Bronchial epithelial cell (primary cell): ENCODE data around the gene DACT2. TPM values are rescaled to one million over a fixed set of nuclear protein-coding genes. Genes with fewer than 3 reads are reported as not detected.

Source experiments
- DNase-seq: peaks from one replicate; pipeline ENCODE4 v3.0.0-alpha.2; 2010; ENCODE audit warnings: low read depth
- FAIRE-seq: peaks from 2 replicates; lab custom pipeline; 2011; peaks lifted over from hg19 to GRCh38; lab: Jason Lieb, UNC
- H3K27me3 ChIP-seq: 2 replicates; pipeline ENCODE4 v1.5.1; 2011; ENCODE audit warnings: low read length; ENCODE audit not compliant: control insufficient read depth, insufficient read depth
- H3K36me3 ChIP-seq: 2 replicates; pipeline ENCODE4 v1.5.1; 2011; ENCODE audit warnings: low read length; ENCODE audit not compliant: control insufficient read depth, insufficient read depth
- H3K4me3 ChIP-seq: 2 replicates; pipeline ENCODE4 v1.5.1; 2011; ENCODE audit warnings: mild to moderate bottlenecking, low read depth, low read length, control low read depth
- CTCF ChIP-seq: IDR thresholded peaks from 2 replicates; pipeline ENCODE4 v1.5.1; 2011; ENCODE audit warnings: mild to moderate bottlenecking, moderate library complexity, low read length, control low read depth, inconsistent platforms; ENCODE audit not compliant: insufficient read depth, severe bottlenecking
- total RNA-seq: library from RNA; depleted of rRNA; stranded (reverse); fragments of >200 nt; gene quantifications from 2 replicates; pipeline ENCODE4 v1.2.1, GENCODE V29; 2014

Gene DACT2
- total RNA-seq, 1 donor from 2014 or later = 1.3 TPM

DNA sequence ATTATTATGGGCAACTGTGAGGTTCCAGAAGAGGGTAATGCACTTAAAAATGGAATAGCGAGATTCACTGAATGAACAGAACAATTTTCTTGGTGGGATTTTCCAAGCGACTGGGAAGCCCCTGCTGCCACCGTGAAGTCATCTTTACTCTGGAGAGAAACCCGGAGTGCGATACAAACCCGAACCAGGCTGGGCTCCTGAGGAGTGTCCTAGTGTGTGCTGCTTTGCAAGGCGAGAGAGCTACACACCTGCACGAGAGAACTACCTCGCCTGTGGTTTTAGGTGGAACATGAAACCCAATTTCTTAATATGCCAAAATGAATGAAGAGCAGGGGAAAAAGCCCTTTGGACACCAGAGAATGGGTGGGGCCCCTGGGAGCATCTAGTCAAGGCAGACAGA is 33.5 kb upstream of the DACT2 start:
- DNase-seq = no peak
- Histone ChIP-seq H3K36me3 (no peaks in the 10 kb centered on the region), H3K4me3 (no peak overlapping the region), H3K27me3 (no peaks in the 10 kb centered on the region)
- no peak for FAIRE-seq
- no peak for TF ChIP-seq CTCF

- no peak for TF ChIP-seq CTCF
- FAIRE-seq (no peak), DNase-seq (no peak)
- Histone ChIP-seq H3K36me3 (no peaks in the 10 kb centered on the region), H3K27me3 (no peaks in the 10 kb centered on the region), H3K4me3 (no peak overlapping the region)
Measured at GRCh38 chr6:168352096-168352495, 32.5 kb upstream of the DACT2 start.

- TF ChIP-seq CTCF = no peak
- FAIRE-seq (no peak), DNase-seq (no peak)
- Histone ChIP-seq H3K27me3 (no peaks in the 10 kb centered on the region), H3K4me3 (no peak overlapping the region), H3K36me3 (no peaks in the 10 kb centered on the region)
Measured at GRCh38 chr6:168349718-168350210, 30.2 kb upstream of the DACT2 start.

DNA sequence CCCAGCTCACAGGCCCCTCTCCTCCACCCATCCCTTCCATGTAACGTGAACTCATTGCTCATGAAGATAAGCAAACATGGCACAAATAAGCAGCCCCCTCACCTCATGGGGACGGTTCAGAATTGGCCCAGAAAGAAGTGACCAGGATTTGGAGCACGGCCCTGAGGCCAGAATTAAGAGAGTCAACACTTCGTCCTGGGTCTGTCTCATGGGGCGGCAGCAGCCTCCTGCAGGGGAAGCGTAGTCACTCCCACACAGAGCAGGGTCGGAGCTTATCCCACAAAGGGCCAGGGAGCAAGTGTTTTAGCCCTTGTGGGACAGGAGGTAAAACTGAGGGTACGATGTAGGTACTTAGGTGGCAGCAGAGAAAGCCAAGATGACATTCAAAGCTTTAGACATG is 28.6 kb upstream of the DACT2 start:
- FAIRE-seq (no peak), DNase-seq (no peak)
- Histone ChIP-seq H3K36me3 (no peaks in the 10 kb centered on the region), H3K4me3 (no peak overlapping the region), H3K27me3 (peaks cover 4% of the 10 kb centered on the region)
- TF ChIP-seq CTCF = no peak

GRCh38 chr6:168347615-168348014 is 28.0 kb upstream of the DACT2 start:
- no peak for FAIRE-seq
- no peak for TF ChIP-seq CTCF
- DNase-seq = no peak
- H3K27me3 ChIP-seq = peaks cover 5% of the 10 kb centered on the region
- H3K4me3 ChIP-seq = no peak overlapping the region
- H3K36me3 ChIP-seq = no peaks in the 10 kb centered on the region

- Histone ChIP-seq H3K4me3 (no peak overlapping the region), H3K27me3 (peaks cover 5% of the 10 kb centered on the region), H3K36me3 (no peaks in the 10 kb centered on the region)
- DNase-seq = no peak
- no peak for FAIRE-seq
- TF ChIP-seq CTCF = no peak
Measured at GRCh38 chr6:168347053-168347452, 27.5 kb upstream of the DACT2 start.
